BE2C (cell line): ENCODE measurements around the gene DOK7.

Source experiments
- DNase-seq: peaks from one replicate; pipeline ENCODE4 v3.0.0-alpha.2; 2020
- H3K27me3 ChIP-seq: fragments of 250-450 bp; sonication (Bioruptor Pico); 2 replicates; pipeline ENCODE4 v1.5.1; 2020; ENCODE audit warnings: mild to moderate bottlenecking
- H3K36me3 ChIP-seq: fragments of 250-450 bp; sonication (Bioruptor Pico); 2 replicates; pipeline ENCODE4 v1.5.1; 2020; ENCODE audit warnings: mild to moderate bottlenecking
- H3K4me1 ChIP-seq: fragments of 250-450 bp; sonication (Bioruptor Pico); 2 replicates; pipeline ENCODE4 v1.5.1; 2020
- H3K4me3 ChIP-seq: 2 replicates; pipeline ENCODE4 v1.5.1; 2011; ENCODE audit warnings: low read depth, low read length
- H3K9me3 ChIP-seq: fragments of 250-450 bp; sonication (Bioruptor Pico); 2 replicates; pipeline ENCODE4 v1.5.1; 2020
- TF ChIP-seq, protein P1 (sequence below): IDR thresholded peaks from 2 replicates; pipeline ENCODE4 v1.5.1; 2012; ENCODE audit warnings: mild to moderate bottlenecking, low read depth, low read length

Gene DOK7

DNA sequence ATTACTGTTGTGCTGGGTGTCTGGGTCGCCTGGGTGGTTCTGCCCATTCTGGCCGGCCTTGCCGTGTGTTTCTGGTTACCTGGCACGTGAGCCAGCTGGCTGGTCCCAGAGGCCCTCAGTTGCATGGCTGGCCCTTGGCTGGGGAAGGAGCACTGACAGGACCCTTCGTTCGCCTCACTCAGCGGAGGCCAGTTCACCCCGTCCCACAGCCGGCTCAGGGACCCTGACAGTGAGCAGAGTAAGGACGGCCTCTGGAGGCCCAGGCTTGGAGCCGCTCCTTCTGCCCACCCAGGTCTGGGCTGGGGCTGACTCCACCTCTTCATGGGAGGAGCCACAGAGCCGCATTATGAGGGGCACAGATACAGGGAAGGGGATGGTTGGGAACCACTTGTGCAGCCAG, 41.6 kb upstream of the DOK7 start:
- H3K36me3 ChIP-seq, result no peaks in the 10 kb centered on the region
- no peaks in the 10 kb centered on the region for H3K27me3 ChIP-seq
- peak; percentile 21 for DNase-seq
- TF ChIP-seq, protein P1, sequence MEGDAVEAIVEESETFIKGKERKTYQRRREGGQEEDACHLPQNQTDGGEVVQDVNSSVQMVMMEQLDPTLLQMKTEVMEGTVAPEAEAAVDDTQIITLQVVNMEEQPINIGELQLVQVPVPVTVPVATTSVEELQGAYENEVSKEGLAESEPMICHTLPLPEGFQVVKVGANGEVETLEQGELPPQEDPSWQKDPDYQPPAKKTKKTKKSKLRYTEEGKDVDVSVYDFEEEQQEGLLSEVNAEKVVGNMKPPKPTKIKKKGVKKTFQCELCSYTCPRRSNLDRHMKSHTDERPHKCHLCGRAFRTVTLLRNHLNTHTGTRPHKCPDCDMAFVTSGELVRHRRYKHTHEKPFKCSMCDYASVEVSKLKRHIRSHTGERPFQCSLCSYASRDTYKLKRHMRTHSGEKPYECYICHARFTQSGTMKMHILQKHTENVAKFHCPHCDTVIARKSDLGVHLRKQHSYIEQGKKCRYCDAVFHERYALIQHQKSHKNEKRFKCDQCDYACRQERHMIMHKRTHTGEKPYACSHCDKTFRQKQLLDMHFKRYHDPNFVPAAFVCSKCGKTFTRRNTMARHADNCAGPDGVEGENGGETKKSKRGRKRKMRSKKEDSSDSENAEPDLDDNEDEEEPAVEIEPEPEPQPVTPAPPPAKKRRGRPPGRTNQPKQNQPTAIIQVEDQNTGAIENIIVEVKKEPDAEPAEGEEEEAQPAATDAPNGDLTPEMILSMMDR, result no peak
- H3K9me3 ChIP-seq, result no peaks in the 10 kb centered on the region
- no peak overlapping the region for H3K4me3 ChIP-seq
- no peaks in the 10 kb centered on the region for H3K4me1 ChIP-seq

DNA sequence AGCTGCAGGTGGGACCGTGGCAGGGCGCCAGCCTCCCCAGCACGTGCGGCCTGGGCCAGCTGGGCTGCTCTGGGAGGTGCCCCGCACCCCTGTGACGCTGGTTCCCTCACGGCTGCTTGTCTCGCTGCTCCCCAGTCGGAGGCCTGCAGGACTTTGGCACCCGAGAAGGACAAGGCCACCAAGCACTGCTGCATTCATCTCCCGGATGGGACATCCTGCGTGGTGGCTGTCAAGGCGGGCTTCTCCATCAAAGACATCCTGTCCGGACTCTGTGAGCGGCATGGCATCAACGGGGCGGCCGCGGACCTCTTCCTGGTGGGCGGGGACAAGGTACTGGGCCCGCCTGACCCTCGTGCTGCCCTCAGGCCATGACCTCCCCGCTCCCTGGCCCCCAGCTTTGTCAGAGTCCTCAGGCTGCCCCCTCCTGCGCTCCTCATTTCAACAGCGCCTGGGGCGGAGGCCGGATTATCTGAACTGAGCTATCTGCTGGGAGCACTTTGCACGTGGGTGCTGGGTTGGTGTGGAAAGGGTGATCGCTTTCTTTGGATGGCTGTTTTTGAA, 40.8 kb upstream of the DOK7 start:
- H3K27me3 ChIP-seq, result no peaks in the 10 kb centered on the region
- no peaks in the 10 kb centered on the region for H3K9me3 ChIP-seq
- no peaks in the 10 kb centered on the region for H3K36me3 ChIP-seq
- no peak for DNase-seq
- no peak overlapping the region for H3K4me3 ChIP-seq
- TF ChIP-seq, protein P1, result no peak
- H3K4me1 ChIP-seq, result no peaks in the 10 kb centered on the region

DNA sequence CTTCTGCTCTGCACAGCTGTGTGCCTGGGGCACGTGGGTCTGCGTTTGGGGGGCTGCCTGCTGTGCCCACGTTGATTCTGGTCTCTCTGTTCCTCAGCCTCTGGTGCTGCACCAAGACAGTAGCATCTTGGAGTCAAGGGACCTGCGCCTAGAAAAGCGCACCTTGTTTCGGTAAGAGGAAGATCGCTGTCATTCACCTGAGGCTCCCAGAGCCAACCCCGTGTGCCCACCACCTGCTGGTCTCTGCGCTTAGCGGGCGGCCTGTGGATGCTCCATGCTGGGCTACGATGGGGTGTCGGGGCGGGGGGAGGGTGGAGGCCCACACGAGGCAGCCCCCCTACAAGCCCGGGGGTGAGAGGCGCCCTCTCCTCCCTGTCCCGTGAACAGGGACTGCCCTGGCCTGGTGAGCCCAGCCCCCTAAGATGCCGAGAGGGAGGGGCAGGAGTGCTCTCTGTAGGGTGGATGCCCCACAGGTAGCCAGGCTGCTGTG, 40.3 kb upstream of the DOK7 start:
- Histone ChIP-seq H3K4me1 (no peaks in the 10 kb centered on the region), H3K27me3 (no peaks in the 10 kb centered on the region), H3K4me3 (no peak overlapping the region), H3K36me3 (no peaks in the 10 kb centered on the region), H3K9me3 (no peaks in the 10 kb centered on the region)
- DNase-seq, result no peak
- TF ChIP-seq, protein P1, result no peak

DNA sequence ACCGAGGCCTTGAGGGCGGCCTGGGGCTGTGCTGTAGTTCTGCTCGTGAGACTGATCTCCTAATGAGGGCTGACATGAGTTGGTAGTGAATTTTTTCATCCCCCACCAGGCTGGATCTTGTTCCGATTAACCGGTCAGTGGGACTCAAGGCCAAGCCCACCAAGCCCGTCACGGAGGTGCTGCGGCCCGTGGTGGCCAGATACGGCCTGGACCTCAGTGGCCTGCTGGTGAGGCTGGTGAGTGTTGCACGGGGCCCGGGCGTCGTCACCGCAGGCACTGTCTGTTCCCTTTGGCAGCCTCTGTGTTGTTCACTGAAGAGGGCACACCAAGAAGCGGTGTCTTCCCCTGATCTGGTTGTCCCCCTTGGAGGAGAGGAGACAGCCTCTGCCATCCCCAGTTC, 39.7 kb upstream of the DOK7 start:
- H3K4me3 ChIP-seq, result no peak overlapping the region
- H3K4me1 ChIP-seq, result no peaks in the 10 kb centered on the region
- no peaks in the 10 kb centered on the region for H3K9me3 ChIP-seq
- H3K27me3 ChIP-seq, result no peaks in the 10 kb centered on the region
- H3K36me3 ChIP-seq, result no peaks in the 10 kb centered on the region
- no peak for DNase-seq
- TF ChIP-seq, protein P1, result no peak

DNA sequence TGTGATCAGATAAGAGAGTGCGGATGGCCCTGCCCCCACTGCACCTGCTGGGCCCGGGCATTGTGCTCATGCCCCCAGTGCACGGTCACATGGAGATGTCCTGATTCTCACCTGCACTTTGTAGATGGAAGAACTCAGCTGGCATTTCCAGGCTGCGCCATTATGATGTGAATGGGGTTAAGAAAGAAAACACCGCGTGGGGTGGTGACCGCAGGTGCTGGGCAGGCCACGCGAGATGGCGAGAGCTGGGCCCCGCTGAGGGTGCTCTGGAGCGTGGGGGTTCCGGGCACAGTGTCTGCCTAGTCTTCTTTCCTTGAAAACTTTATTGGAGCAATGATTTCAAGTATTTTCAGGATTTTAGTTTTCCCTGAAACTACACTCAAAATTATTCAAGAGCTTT, 39.2 kb upstream of the DOK7 start:
- H3K9me3 ChIP-seq, result no peaks in the 10 kb centered on the region
- no peak for DNase-seq
- H3K4me1 ChIP-seq, result no peaks in the 10 kb centered on the region
- no peak overlapping the region for H3K4me3 ChIP-seq
- TF ChIP-seq, protein P1, result no peak
- H3K27me3 ChIP-seq, result no peaks in the 10 kb centered on the region
- no peaks in the 10 kb centered on the region for H3K36me3 ChIP-seq

DNA sequence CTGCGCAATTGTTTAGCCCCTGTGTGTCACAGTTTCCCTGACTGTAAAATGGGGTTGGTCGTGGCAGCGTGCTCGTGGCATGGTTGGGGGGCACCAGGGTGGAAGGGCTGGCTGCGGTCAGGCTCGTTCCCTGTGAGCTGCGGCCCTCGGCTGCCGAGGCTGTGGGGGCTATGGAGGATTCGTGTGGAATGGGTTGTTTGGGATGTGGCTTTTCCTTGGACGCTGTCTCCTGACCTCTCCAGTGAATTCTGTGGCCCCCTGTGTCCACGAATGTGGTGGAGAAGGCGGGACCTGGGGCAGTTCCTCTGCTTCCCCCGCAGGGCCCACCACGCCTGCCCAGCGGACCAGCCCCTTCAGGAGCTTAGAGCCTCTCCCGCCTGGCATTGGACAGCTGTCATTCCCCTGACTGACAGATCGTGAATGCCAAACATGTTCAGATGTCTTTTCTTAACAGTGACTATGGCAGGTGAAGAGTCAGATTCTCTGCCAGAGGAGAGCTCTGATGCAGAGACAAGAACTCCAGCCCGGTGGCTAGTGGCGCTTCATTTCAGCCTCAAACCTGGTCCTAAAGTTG, 38.5 kb upstream of the DOK7 start:
- TF ChIP-seq, protein P1, result no peak
- no peaks in the 10 kb centered on the region for H3K36me3 ChIP-seq

More for the DNA sequence above, 38.5 kb upstream of the DOK7 start:
- Histone ChIP-seq H3K9me3 (no peaks in the 10 kb centered on the region), H3K4me1 (no peaks in the 10 kb centered on the region), H3K27me3 (no peaks in the 10 kb centered on the region), H3K4me3 (no peak overlapping the region)
- DNase-seq, result no peak
